ENCODE measurements around the gene GJA5.

Gene GJA5

GRCh38 chr1:147760481-147761260, at the start of gene GJA5:
TSS of gene GJA5 (minus strand) at chr1:147760602. CDS start at chr1:147759238, 1,364 bp downstream.
- no peak for DNase-seq (ENCODE audit: low read depth)

- no peak for DNase-seq (ENCODE audit: low read depth)
Observed at GRCh38 chr1:147809236-147809635, 48.8 kb upstream of the GJA5 start.

- DNase-seq (ENCODE audit: low read depth): no peak
Observed at GRCh38 chr1:147808025-147808424, 47.6 kb upstream of the GJA5 start.

GRCh38 chr1:147807405-147807804, 47.0 kb upstream of the GJA5 start:
- DNase-seq (ENCODE audit: low read depth): no peak

- DNase-seq (ENCODE audit: low read depth): no peak
Observed at GRCh38 chr1:147804942-147805723, 44.7 kb upstream of the GJA5 start.

- DNase-seq (ENCODE audit: low read depth): no peak
Observed at GRCh38 chr1:147800804-147801203, 40.4 kb upstream of the GJA5 start.

GRCh38 chr1:147798731-147799130, 38.3 kb upstream of the GJA5 start:
- no peak for DNase-seq (ENCODE audit: low read depth)

GRCh38 chr1:147794570-147794969, 34.2 kb upstream of the GJA5 start:
- DNase-seq (ENCODE audit: low read depth): no peak

- DNase-seq (ENCODE audit: low read depth): no peak
Observed at GRCh38 chr1:147791876-147792275, 31.5 kb upstream of the GJA5 start.

GRCh38 chr1:147787765-147788164, 27.4 kb upstream of the GJA5 start:
- DNase-seq (ENCODE audit: low read depth): no peak

- DNase-seq (ENCODE audit: low read depth): no peak
Observed at GRCh38 chr1:147786536-147786935, 26.1 kb upstream of the GJA5 start.

GRCh38 chr1:147785794-147786506, 25.5 kb upstream of the GJA5 start:
- DNase-seq (ENCODE audit: low read depth): no peak

GRCh38 chr1:147784941-147785340, 24.5 kb upstream of the GJA5 start:
- DNase-seq (ENCODE audit: low read depth): no peak

- no peak for DNase-seq (ENCODE audit: low read depth)
Observed at GRCh38 chr1:147781056-147781471, 20.7 kb upstream of the GJA5 start.

GRCh38 chr1:147777694-147778093, 17.3 kb upstream of the GJA5 start:
- no peak for DNase-seq (ENCODE audit: low read depth)

- DNase-seq (ENCODE audit: low read depth): no peak
Observed at GRCh38 chr1:147773215-147773715, 12.9 kb upstream of the GJA5 start.

GRCh38 chr1:147772570-147772969, 12.2 kb upstream of the GJA5 start:
- no peak for DNase-seq (ENCODE audit: low read depth)

- no peak for DNase-seq (ENCODE audit: low read depth)
Observed at GRCh38 chr1:147771226-147772125, 11.1 kb upstream of the GJA5 start.

GRCh38 chr1:147769106-147769505, 8.7 kb upstream of the GJA5 start:
- no peak for DNase-seq (ENCODE audit: low read depth)

GRCh38 chr1:147768582-147768981, 8.2 kb upstream of the GJA5 start:
- no peak for DNase-seq (ENCODE audit: low read depth)

- DNase-seq (ENCODE audit: low read depth): no peak
Observed at GRCh38 chr1:147768101-147768500, 7.7 kb upstream of the GJA5 start.

All from activated T-cell treated with anti-CD3 and anti-CD28 coated beads for 48 hours (primary cell).